GM23338 (cell line): ENCODE results near the gene MAP2K5.

Source experiments
- CREB1 ChIP-seq: fragments of 250-450 bp; sonication (Bioruptor Pico); IDR thresholded peaks from 2 replicates; pipeline ENCODE4 v1.5.0; 2020; ENCODE audit warnings: low read depth, mild to moderate bottlenecking, moderate library complexity
- EZH2 ChIP-seq: fragments of 200-600 bp; sonication (generic); IDR thresholded peaks from one replicate; pipeline ENCODE4 v1.8.0; 2017; ENCODE audit warnings: antibody characterized with exemption, mild to moderate bottlenecking, low read depth; ENCODE audit not compliant: unreplicated experiment
- EZH2phosphoT487 ChIP-seq: fragments of 200-600 bp; sonication (generic); IDR thresholded peaks from one replicate; pipeline ENCODE4 v1.8.1; 2018; ENCODE audit warnings: antibody characterized with exemption; ENCODE audit not compliant: unreplicated experiment
- JUNB ChIP-seq: IDR thresholded peaks from one replicate; pipeline ENCODE4 v1.6.1; 2016; ENCODE audit warnings: antibody characterized with exemption; ENCODE audit not compliant: unreplicated experiment
- NANOG ChIP-seq: IDR thresholded peaks from 2 replicates; pipeline ENCODE4 v1.6.1; 2016; ENCODE audit warnings: antibody characterized with exemption, borderline replicate concordance
- POLR2AphosphoS5 ChIP-seq: IDR thresholded peaks from 2 replicates; pipeline ENCODE4 v1.6.1; 2016; ENCODE audit warnings: antibody characterized with exemption, low read depth
- REST ChIP-seq: IDR thresholded peaks from one replicate; pipeline ENCODE4 v1.6.1; 2018; ENCODE audit warnings: antibody characterized with exemption; ENCODE audit not compliant: unreplicated experiment
- STAT1 ChIP-seq: IDR thresholded peaks from one replicate; pipeline ENCODE4 v1.6.1; 2016; ENCODE audit warnings: antibody characterized with exemption; ENCODE audit not compliant: unreplicated experiment
- ZNF331 ChIP-seq: fragments of 250-450 bp; sonication (Bioruptor Pico); IDR thresholded peaks from 2 replicates; pipeline ENCODE4 v1.5.0; 2020; ENCODE audit warnings: low read depth, mild to moderate bottlenecking, moderate library complexity
- TF ChIP-seq, protein P1 (sequence below), 2 experiments: fragments of 200-600 bp in 1 of 2; sonication (generic) in 1 of 2; conservative IDR thresholded peaks; 2 replicates each; pipeline versions ENCODE4 v1.5.1 to v1.6.1; 2016 to 2017; ENCODE audit warnings: antibody characterized with exemption in 2 of 2, low read depth in 2 of 2, mild to moderate bottlenecking in 2 of 2, moderate library complexity in 1 of 2
- TF ChIP-seq, protein P2 (sequence below): IDR thresholded peaks from 2 replicates; pipeline ENCODE4 v1.6.1; 2016; ENCODE audit warnings: antibody characterized with exemption

DNA sequence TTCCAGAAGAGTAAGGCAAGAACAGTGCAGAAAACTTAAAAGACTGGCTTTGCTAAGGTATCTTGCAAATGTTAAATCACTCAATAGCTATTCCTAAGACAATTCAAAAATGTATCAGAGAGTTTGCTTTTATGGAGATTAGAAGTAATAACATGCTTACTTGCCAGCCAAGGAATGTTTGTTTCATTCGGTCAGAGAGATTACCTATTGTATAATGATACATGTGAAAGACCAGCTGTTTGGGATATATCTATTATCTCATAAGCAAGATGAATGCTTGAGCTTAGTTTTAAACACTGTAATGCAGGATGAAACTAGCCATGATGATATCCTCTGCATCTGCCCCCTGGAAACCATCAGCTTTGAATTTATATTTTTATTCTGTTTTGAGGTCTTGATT lies 70.7 kb downstream of the MAP2K5 start:
- TF ChIP-seq, protein P1, sequence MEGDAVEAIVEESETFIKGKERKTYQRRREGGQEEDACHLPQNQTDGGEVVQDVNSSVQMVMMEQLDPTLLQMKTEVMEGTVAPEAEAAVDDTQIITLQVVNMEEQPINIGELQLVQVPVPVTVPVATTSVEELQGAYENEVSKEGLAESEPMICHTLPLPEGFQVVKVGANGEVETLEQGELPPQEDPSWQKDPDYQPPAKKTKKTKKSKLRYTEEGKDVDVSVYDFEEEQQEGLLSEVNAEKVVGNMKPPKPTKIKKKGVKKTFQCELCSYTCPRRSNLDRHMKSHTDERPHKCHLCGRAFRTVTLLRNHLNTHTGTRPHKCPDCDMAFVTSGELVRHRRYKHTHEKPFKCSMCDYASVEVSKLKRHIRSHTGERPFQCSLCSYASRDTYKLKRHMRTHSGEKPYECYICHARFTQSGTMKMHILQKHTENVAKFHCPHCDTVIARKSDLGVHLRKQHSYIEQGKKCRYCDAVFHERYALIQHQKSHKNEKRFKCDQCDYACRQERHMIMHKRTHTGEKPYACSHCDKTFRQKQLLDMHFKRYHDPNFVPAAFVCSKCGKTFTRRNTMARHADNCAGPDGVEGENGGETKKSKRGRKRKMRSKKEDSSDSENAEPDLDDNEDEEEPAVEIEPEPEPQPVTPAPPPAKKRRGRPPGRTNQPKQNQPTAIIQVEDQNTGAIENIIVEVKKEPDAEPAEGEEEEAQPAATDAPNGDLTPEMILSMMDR (conservative IDR thresholded peaks at IDR 0.05; ENCODE audit: low read depth in 2 of 2) = no peak
- no peak for TF ChIP-seq EZH2
- no peak for TF ChIP-seq NANOG
- no peak for TF ChIP-seq POLR2AphosphoS5
- no peak for TF ChIP-seq EZH2phosphoT487
- no peak for TF ChIP-seq ZNF331 (CRISPR knock-in tag)
- no peak for TF ChIP-seq REST
- TF ChIP-seq JUNB = no peak
- no peak for TF ChIP-seq CREB1 (CRISPR knock-in tag)
- no peak for TF ChIP-seq STAT1
- TF ChIP-seq, protein P2, sequence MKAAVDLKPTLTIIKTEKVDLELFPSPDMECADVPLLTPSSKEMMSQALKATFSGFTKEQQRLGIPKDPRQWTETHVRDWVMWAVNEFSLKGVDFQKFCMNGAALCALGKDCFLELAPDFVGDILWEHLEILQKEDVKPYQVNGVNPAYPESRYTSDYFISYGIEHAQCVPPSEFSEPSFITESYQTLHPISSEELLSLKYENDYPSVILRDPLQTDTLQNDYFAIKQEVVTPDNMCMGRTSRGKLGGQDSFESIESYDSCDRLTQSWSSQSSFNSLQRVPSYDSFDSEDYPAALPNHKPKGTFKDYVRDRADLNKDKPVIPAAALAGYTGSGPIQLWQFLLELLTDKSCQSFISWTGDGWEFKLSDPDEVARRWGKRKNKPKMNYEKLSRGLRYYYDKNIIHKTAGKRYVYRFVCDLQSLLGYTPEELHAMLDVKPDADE = no peak
